ENCODE measurements around the gene SLC19A2.

SLC19A2 gene

GRCh38 chr1:169474302-169474995 lies 11.3 kb downstream of the SLC19A2 start:
- WGBS, 2 experiments (ENCODE audit: insufficient coverage in 2 of 2): no CpG with 5 or more reads among the region's 1 CpG
- no peaks in the 10 kb centered on the region for H3K4me1 ChIP-seq (ENCODE audit: control insufficient read depth, insufficient read depth, low read length, poor library complexity, severe bottlenecking)
- peaks cover 15% of the 10 kb centered on the region for H3K36me3 ChIP-seq (ENCODE audit: control insufficient read depth, insufficient read depth, low read length)
- H3K27ac ChIP-seq (ENCODE audit: low read depth, low read length, severe bottlenecking): no peak overlapping the region
- no peaks in the 10 kb centered on the region for H3K9me3 ChIP-seq (ENCODE audit: control insufficient read depth, low read length)
- H3K4me3 ChIP-seq (ENCODE audit: extremely low read depth, insufficient read depth, low read length, poor library complexity, severe bottlenecking): no peak overlapping the region

- Histone ChIP-seq H3K4me3 (ENCODE audit: extremely low read depth, insufficient read depth, low read length, poor library complexity, severe bottlenecking) (no peak overlapping the region), H3K36me3 (ENCODE audit: control insufficient read depth, insufficient read depth, low read length) (peaks cover 18% of the 10 kb centered on the region), H3K27ac (ENCODE audit: low read depth, low read length, severe bottlenecking) (no peak overlapping the region), H3K9me3 (ENCODE audit: control insufficient read depth, low read length) (no peaks in the 10 kb centered on the region), H3K4me1 (ENCODE audit: control insufficient read depth, insufficient read depth, low read length, poor library complexity, severe bottlenecking) (no peaks in the 10 kb centered on the region)
- 77 to 90% methylated on average over 3 to 4 of the region's 5 CpGs for WGBS, 2 experiments (ENCODE audit: insufficient coverage in 2 of 2)
These were observed 12.4 kb downstream of the SLC19A2 start for GRCh38 chr1:169473347-169473746.

- WGBS, 2 experiments (ENCODE audit: insufficient coverage in 2 of 2): no CpG with 5 or more reads among the region's 3 CpGs
- no peak overlapping the region for H3K27ac ChIP-seq (ENCODE audit: low read depth, low read length, severe bottlenecking)
- no peaks in the 10 kb centered on the region for H3K4me1 ChIP-seq (ENCODE audit: control insufficient read depth, insufficient read depth, low read length, poor library complexity, severe bottlenecking)
- no peak overlapping the region for H3K4me3 ChIP-seq (ENCODE audit: extremely low read depth, insufficient read depth, low read length, poor library complexity, severe bottlenecking)
- peaks cover 18% of the 10 kb centered on the region for H3K36me3 ChIP-seq (ENCODE audit: control insufficient read depth, insufficient read depth, low read length)
- no peaks in the 10 kb centered on the region for H3K9me3 ChIP-seq (ENCODE audit: control insufficient read depth, low read length)
These were observed 13.0 kb downstream of the SLC19A2 start for GRCh38 chr1:169472738-169473137.

DNA sequence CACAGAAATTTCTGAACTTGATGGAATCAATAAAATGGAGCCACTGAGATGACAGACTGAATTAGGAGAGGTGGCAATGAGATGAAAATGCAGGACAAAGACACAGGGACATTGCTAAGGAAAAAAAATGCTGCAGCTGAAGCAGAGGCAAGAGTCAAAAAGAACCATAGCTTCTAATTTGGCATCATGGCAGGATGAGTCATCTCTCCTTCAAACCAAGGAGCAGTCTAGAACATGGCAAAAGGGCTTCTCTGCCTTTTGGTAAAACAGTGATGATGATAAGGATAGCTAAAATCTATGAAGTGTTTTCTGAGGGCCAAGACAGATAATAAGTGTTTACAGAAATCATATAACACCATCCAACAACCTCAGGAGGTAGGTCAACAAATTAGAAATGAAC lies 16.8 kb downstream of the SLC19A2 start:
- Histone ChIP-seq H3K36me3 (ENCODE audit: control insufficient read depth, insufficient read depth, low read length) (peaks cover 15% of the 10 kb centered on the region), H3K4me1 (ENCODE audit: control insufficient read depth, insufficient read depth, low read length, poor library complexity, severe bottlenecking) (no peaks in the 10 kb centered on the region), H3K9me3 (ENCODE audit: control insufficient read depth, low read length) (no peaks in the 10 kb centered on the region), H3K4me3 (ENCODE audit: extremely low read depth, insufficient read depth, low read length, poor library complexity, severe bottlenecking) (no peak overlapping the region), H3K27ac (ENCODE audit: low read depth, low read length, severe bottlenecking) (no peak overlapping the region)

- no peaks in the 10 kb centered on the region for H3K9me3 ChIP-seq (ENCODE audit: control insufficient read depth, low read length)
- no peak overlapping the region for H3K27ac ChIP-seq (ENCODE audit: low read depth, low read length, severe bottlenecking)
- whole genome bisulfite sequencing, 2 experiments (ENCODE audit: insufficient coverage in 2 of 2): 83 to 89% methylated on average over 1 to 3 of the region's 8 CpGs
- H3K4me1 ChIP-seq (ENCODE audit: control insufficient read depth, insufficient read depth, low read length, poor library complexity, severe bottlenecking): no peaks in the 10 kb centered on the region
- H3K36me3 ChIP-seq (ENCODE audit: control insufficient read depth, insufficient read depth, low read length): peaks cover 15% of the 10 kb centered on the region
- H3K4me3 ChIP-seq (ENCODE audit: extremely low read depth, insufficient read depth, low read length, poor library complexity, severe bottlenecking): no peak overlapping the region
These were observed 19.2 kb downstream of the SLC19A2 start for GRCh38 chr1:169466259-169467230.

GRCh38 chr1:169465281-169465680 lies 20.5 kb downstream of the SLC19A2 start:
- H3K36me3 ChIP-seq (ENCODE audit: control insufficient read depth, insufficient read depth, low read length): peaks cover 15% of the 10 kb centered on the region
- no peak overlapping the region for H3K27ac ChIP-seq (ENCODE audit: low read depth, low read length, severe bottlenecking)
- H3K9me3 ChIP-seq (ENCODE audit: control insufficient read depth, low read length): no peaks in the 10 kb centered on the region

GRCh38 chr1:169462385-169462784 lies 23.4 kb downstream of the SLC19A2 start:
- 87 to 95% methylated on average over 3 to 4 of the region's 5 CpGs for WGBS, 2 experiments (ENCODE audit: insufficient coverage in 2 of 2)
- H3K27ac ChIP-seq (ENCODE audit: low read depth, low read length, severe bottlenecking): no peak overlapping the region
- peaks cover 9% of the 10 kb centered on the region for H3K36me3 ChIP-seq (ENCODE audit: control insufficient read depth, insufficient read depth, low read length)
- no peak overlapping the region for H3K4me3 ChIP-seq (ENCODE audit: extremely low read depth, insufficient read depth, low read length, poor library complexity, severe bottlenecking)
- no peaks in the 10 kb centered on the region for H3K4me1 ChIP-seq (ENCODE audit: control insufficient read depth, insufficient read depth, low read length, poor library complexity, severe bottlenecking)
- H3K9me3 ChIP-seq (ENCODE audit: control insufficient read depth, low read length): no peaks in the 10 kb centered on the region

More at GRCh38 chr1:169465281-169465680, 20.5 kb downstream of the SLC19A2 start:
- H3K4me1 ChIP-seq (ENCODE audit: control insufficient read depth, insufficient read depth, low read length, poor library complexity, severe bottlenecking): no peaks in the 10 kb centered on the region
- no peak overlapping the region for H3K4me3 ChIP-seq (ENCODE audit: extremely low read depth, insufficient read depth, low read length, poor library complexity, severe bottlenecking)

DNA sequence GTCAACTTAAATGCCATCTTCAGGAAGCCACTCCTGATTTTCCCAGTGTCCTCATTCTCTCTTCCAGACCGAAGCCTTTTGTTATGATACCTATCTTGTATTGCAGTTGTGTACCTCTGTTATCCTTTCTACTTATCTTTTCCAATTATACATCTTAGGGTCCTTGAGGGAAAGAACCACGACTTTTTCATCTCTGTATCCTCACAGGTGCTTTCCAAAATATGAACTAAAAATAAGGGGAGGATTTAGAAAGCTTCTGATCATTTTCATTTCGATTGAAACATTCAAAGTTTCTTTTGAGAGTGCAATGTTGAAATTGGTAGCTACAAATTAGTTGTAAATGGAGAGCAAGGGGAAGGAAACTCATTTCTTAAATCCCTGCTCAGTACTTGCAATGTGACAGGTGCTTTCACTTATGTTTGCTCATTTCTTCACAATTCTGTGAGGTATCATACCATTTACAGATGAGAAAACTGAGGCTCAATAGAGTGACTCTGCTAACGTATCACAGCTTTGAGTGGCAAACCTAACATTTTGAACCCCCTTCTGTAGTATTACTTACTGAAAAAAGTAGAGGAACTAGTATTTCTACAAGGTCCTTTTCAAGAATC lies 24.2 kb downstream of the SLC19A2 start:
- H3K9me3 ChIP-seq (ENCODE audit: control insufficient read depth, low read length): no peaks in the 10 kb centered on the region
- no peak overlapping the region for H3K27ac ChIP-seq (ENCODE audit: low read depth, low read length, severe bottlenecking)
- 100% methylated on average over 1 to 2 of the region's 4 CpGs for WGBS, 2 experiments (ENCODE audit: insufficient coverage in 2 of 2)

DNA sequence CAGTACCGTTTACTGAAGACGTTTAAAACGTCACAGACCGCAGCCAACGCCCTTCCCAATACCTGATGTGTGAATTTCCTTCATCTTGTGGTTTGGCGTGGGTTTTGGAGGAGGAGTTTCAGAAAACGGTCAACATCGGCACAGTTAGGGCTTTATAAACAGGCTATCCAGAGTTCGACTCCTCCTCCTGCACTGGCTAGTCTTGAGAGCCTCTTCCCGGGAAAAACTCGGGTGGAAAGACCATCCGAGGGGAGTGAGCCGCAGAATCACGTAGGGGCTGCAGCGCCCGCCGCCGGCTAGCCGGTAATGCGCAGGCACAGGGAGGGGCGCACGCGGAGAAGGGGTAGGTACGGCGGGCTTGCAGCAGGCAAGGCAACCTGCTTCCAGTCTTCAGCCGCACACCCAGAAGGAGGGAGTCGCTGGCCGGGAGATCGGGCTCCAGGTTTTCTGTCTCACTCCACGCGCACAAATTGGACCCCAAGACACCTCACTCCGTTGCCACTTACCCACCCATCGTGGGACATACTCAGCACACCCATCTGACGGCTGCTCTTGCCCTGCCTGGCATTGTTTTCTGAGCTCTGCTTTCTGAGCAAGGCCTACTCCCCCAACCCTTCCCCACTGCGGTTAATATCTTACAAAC lies 25.4 kb downstream of the SLC19A2 start:
- Histone ChIP-seq H3K4me1 (ENCODE audit: control insufficient read depth, insufficient read depth, low read length, poor library complexity, severe bottlenecking) (no peaks in the 10 kb centered on the region), H3K9me3 (ENCODE audit: control insufficient read depth, low read length) (no peaks in the 10 kb centered on the region), H3K36me3 (ENCODE audit: control insufficient read depth, insufficient read depth, low read length) (peaks cover 2% of the 10 kb centered on the region), H3K4me3 (ENCODE audit: extremely low read depth, insufficient read depth, low read length, poor library complexity, severe bottlenecking) (no peak overlapping the region), H3K27ac (ENCODE audit: low read depth, low read length, severe bottlenecking) (no peak overlapping the region)
- 94 to 95% methylated on average over 27 to 31 of the region's 35 CpGs for WGBS, 2 experiments (ENCODE audit: insufficient coverage in 2 of 2)

More for the DNA sequence above, 24.2 kb downstream of the SLC19A2 start:
- Histone ChIP-seq H3K4me1 (ENCODE audit: control insufficient read depth, insufficient read depth, low read length, poor library complexity, severe bottlenecking) (no peaks in the 10 kb centered on the region), H3K4me3 (ENCODE audit: extremely low read depth, insufficient read depth, low read length, poor library complexity, severe bottlenecking) (no peak overlapping the region), H3K36me3 (ENCODE audit: control insufficient read depth, insufficient read depth, low read length) (peaks cover 9% of the 10 kb centered on the region)

DNA sequence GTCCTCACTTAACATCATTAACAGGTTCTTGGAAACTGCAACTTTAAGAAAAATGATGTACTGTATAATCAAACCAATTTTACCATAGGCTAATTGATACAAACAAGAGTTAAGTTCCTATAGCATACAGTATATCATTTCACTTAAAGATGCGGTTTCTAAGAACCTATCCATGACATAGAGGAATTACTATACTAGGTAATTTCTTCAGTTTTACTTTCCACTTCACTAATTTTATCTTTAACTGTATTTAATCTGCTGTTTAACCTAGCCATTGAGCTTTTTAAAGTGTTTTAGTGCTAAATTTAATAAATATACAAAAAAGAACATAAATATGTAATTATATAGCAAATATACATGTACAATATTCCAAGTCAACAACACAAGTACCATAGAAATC lies 28.3 kb downstream of the SLC19A2 start:
- no peak overlapping the region for H3K4me3 ChIP-seq (ENCODE audit: extremely low read depth, insufficient read depth, low read length, poor library complexity, severe bottlenecking)
- WGBS, 2 experiments (ENCODE audit: insufficient coverage in 2 of 2): no CpG with 5 or more reads among the region's 1 CpG
- no peak overlapping the region for H3K27ac ChIP-seq (ENCODE audit: low read depth, low read length, severe bottlenecking)
- no peaks in the 10 kb centered on the region for H3K36me3 ChIP-seq (ENCODE audit: control insufficient read depth, insufficient read depth, low read length)
- H3K9me3 ChIP-seq (ENCODE audit: control insufficient read depth, low read length): no peaks in the 10 kb centered on the region
- H3K4me1 ChIP-seq (ENCODE audit: control insufficient read depth, insufficient read depth, low read length, poor library complexity, severe bottlenecking): no peaks in the 10 kb centered on the region
